A549 (cell line): Measurements from ENCODE around the gene BMP4. TPM values are rescaled to one million over a fixed set of nuclear protein-coding genes. Genes with fewer than 3 reads are reported as not detected.

Experiments used
- ATAC-seq, 2 experiments: fragments of 200-7000 bp in 1 of 2; fragments of >200 bp in 1 of 2; cut with Nextera tagmentation in 1 of 2; cut with Tn5 transposase in 1 of 2; 3 replicates each; pipeline versions ENCODE4 v1.8.0 to v1.9.1; 2018 to 2020; ENCODE audit warnings: mild to moderate bottlenecking in 1 of 2, moderate library complexity in 1 of 2
- CTCF ChIA-PET: fragments of 300-600 bp; sonication (Branson Sonifier 250); formaldehyde crosslinking; extraction: SDS; loops from one replicate; lab custom pipeline; 2021; ENCODE audit warnings: antibody characterized with exemption, inconsistent platforms; lab: Yijun Ruan, JAX
- POLR2A ChIA-PET: fragments of 350-600 bp; formaldehyde crosslinking; extraction: SDS; loops from one replicate; lab custom pipeline; 2021; ENCODE audit warnings: antibody characterized with exemption, inconsistent platforms; lab: Yijun Ruan, JAX
- DNase-seq, 2 experiments: peaks; one replicate each; pipeline versions ENCODE4 v3.0.0 to v3.0.0-alpha.2; 2011 to 2016; ENCODE audit warnings: low read depth in 1 of 2, low spot score in 1 of 2
- FAIRE-seq: peaks from 2 replicates; lab custom pipeline; 2011; peaks lifted over from hg19 to GRCh38; lab: Jason Lieb, UNC
- H3K27ac ChIP-seq, 2 experiments: fragments of >200 bp; sonication (Bioruptor Twin); formaldehyde crosslinking; 3 replicates each; pipeline ENCODE4 v1.5.1; 2016 to 2017
- H3K4me1 ChIP-seq: fragments of >200 bp; sonication (Bioruptor Twin); formaldehyde crosslinking; 3 replicates; pipeline ENCODE4 v1.6.1; 2016
- H3K4me2 ChIP-seq: fragments of >200 bp; sonication (Bioruptor Twin); formaldehyde crosslinking; 3 replicates; pipeline ENCODE4 v1.6.1; 2016
- H3K4me3 ChIP-seq: fragments of >200 bp; sonication (Bioruptor Twin); formaldehyde crosslinking; 3 replicates; pipeline ENCODE4 v1.5.1; 2016
- H3K9me3 ChIP-seq: fragments of >200 bp; sonication (Bioruptor Twin); formaldehyde crosslinking; 3 replicates; pipeline ENCODE4 v1.6.1; 2016
- BHLHE40 ChIP-seq: IDR thresholded peaks from 2 replicates; pipeline ENCODE4 v1.6.1; 2012; ENCODE audit warnings: low read depth, low read length, inconsistent platforms
- CBX8 ChIP-seq: fragments of 200-600 bp; sonication (generic); IDR thresholded peaks from 2 replicates; pipeline ENCODE4 v1.6.1; 2016
- CHD2 ChIP-seq: fragments of 150-350 bp; IDR thresholded peaks from 2 replicates; pipeline ENCODE4 v1.6.1; 2014; ENCODE audit warnings: low read length; ENCODE audit not compliant: partially characterized antibody
- CHD4 ChIP-seq: fragments of 200-600 bp; sonication (generic); IDR thresholded peaks from 2 replicates; pipeline ENCODE4 v1.6.1; 2016; ENCODE audit warnings: antibody characterized with exemption, mild to moderate bottlenecking, borderline replicate concordance
- GATA3 ChIP-seq: IDR thresholded peaks from 2 replicates; pipeline ENCODE4 v1.6.1; 2012; ENCODE audit warnings: borderline replicate concordance
- HEYL ChIP-seq: fragments of 250-450 bp; sonication (Bioruptor Pico); IDR thresholded peaks from 2 replicates; pipeline ENCODE4 v1.8.0; 2021; ENCODE audit warnings: mild to moderate bottlenecking, moderate library complexity
- HOXA7 ChIP-seq: fragments of 250-450 bp; sonication (Bioruptor Pico); IDR thresholded peaks from 2 replicates; pipeline ENCODE4 v1.5.0; 2020; ENCODE audit warnings: mild to moderate bottlenecking, moderate library complexity
- HOXB13 ChIP-seq: fragments of 250-450 bp; sonication (Bioruptor Pico); IDR thresholded peaks from 2 replicates; pipeline ENCODE4 v1.5.0; 2020; ENCODE audit warnings: low read depth, mild to moderate bottlenecking, moderate library complexity
- JUNB ChIP-seq: fragments of >200 bp; sonication (Bioruptor Twin); formaldehyde crosslinking; IDR thresholded peaks from 2 replicates; pipeline ENCODE4 v1.6.1; 2016
- KDM5A ChIP-seq: fragments of 200-600 bp; sonication (generic); IDR thresholded peaks from 2 replicates; pipeline ENCODE4 v1.6.1; 2016; ENCODE audit warnings: antibody characterized with exemption, mild to moderate bottlenecking
- MAZ ChIP-seq: fragments of 150-350 bp; IDR thresholded peaks from 2 replicates; pipeline ENCODE4 v1.6.1; 2014; ENCODE audit warnings: antibody characterized with exemption, low read depth, low read length, borderline replicate concordance
- NFE2L2 ChIP-seq: fragments of 150-350 bp; conservative IDR thresholded peaks from 2 replicates; pipeline ENCODE4 v1.6.1; 2014; ENCODE audit warnings: low read length
- PHF8 ChIP-seq: fragments of 200-600 bp; sonication (generic); IDR thresholded peaks from 2 replicates; pipeline ENCODE4 v1.6.1; 2016; ENCODE audit warnings: low read depth, mild to moderate bottlenecking, antibody characterized with exemption, moderate library complexity, borderline replicate concordance
- POLR2A ChIP-seq: IDR thresholded peaks from 2 replicates; pipeline ENCODE4 v1.6.1; 2012; ENCODE audit warnings: mild to moderate bottlenecking, low read length
- POLR2AphosphoS2 ChIP-seq: conservative IDR thresholded peaks from 2 replicates; pipeline ENCODE4 v1.6.1; 2012; ENCODE audit warnings: low read length, improper control_type of control experiment, inconsistent platforms
- RAD21 ChIP-seq, 2 experiments: fragments of >200 bp in 1 of 2; sonication (Bioruptor Twin) in 1 of 2; formaldehyde crosslinking in 1 of 2; IDR thresholded peaks in 1 of 2; conservative IDR thresholded peaks in 1 of 2; 2 replicates in 1 of 2; 3 replicates in 1 of 2; pipeline ENCODE4 v1.6.1; 2012 to 2018; ENCODE audit warnings: inconsistent platforms in 1 of 2
- RARB ChIP-seq: fragments of 250-450 bp; sonication (Bioruptor Pico); IDR thresholded peaks from 2 replicates; pipeline ENCODE4 v1.8.0; 2021; ENCODE audit warnings: mild to moderate bottlenecking, moderate library complexity
- SREBF2 ChIP-seq: fragments of 450-650 bp; IDR thresholded peaks from 2 replicates; pipeline ENCODE4 v1.6.1; 2014; ENCODE audit warnings: mild to moderate bottlenecking, moderate library complexity
- ZFP36 ChIP-seq: fragments of 450-650 bp; IDR thresholded peaks from 2 replicates; pipeline ENCODE4 v1.6.1; 2014; ENCODE audit warnings: borderline replicate concordance; ENCODE audit not compliant: partially characterized antibody
- ZNF302 ChIP-seq: fragments of 250-450 bp; sonication (Bioruptor Pico); IDR thresholded peaks from 2 replicates; pipeline ENCODE4 v1.9.0; 2021; ENCODE audit warnings: inconsistent platforms, mild to moderate bottlenecking, moderate library complexity
- ZSCAN20 ChIP-seq: fragments of 250-450 bp; sonication (Bioruptor Pico); IDR thresholded peaks from 2 replicates; pipeline ENCODE4 v1.8.0; 2022; ENCODE audit warnings: mild to moderate bottlenecking, moderate library complexity
- WGBS: methylation state at CpG from one replicate; pipeline ENCODE4 v1.1.6; 2017; ENCODE audit errors: missing lambda C conversion rate; 5-methylcytosine and 5-hydroxymethylcytosine counted together
- polyA plus RNA-seq, 4 experiments: library from polyadenylated mRNA; depleted of rRNA in 3 of 4; stranded (reverse); fragments of >200 nt; fragmentation: RNase III in 1 of 4; extraction: RNeasy Plus Mini Kit Qiagen cat#74134 plus additional on column Dnase treatment in 1 of 4; gene quantifications; 2 replicates in 3 of 4; 3 replicates in 1 of 4; pipeline ENCODE4 v1.2.3, GENCODE V29; 2011 to 2017
- TF ChIP-seq, protein P1 (sequence below): IDR thresholded peaks from 2 replicates; pipeline ENCODE4 v1.6.1; 2012
- TF ChIP-seq, protein P2 (sequence below): fragments of >200 bp; sonication (Bioruptor Twin); formaldehyde crosslinking; IDR thresholded peaks from 3 replicates; pipeline ENCODE4 v1.5.1; 2016
- TF ChIP-seq, protein P3 (sequence below): fragments of >200 bp; sonication (Bioruptor Twin); formaldehyde crosslinking; IDR thresholded peaks from 2 replicates; pipeline ENCODE4 v1.6.1; 2016
- TF ChIP-seq, protein P4 (sequence below): fragments of 450-650 bp; IDR thresholded peaks from 2 replicates; pipeline ENCODE4 v1.6.1; 2014; ENCODE audit warnings: antibody characterized with exemption
- TF ChIP-seq, protein P5 (sequence below): fragments of 250-450 bp; sonication (Bioruptor Pico); IDR thresholded peaks from 2 replicates; pipeline ENCODE4 v1.5.0; 2020; ENCODE audit warnings: low read depth, mild to moderate bottlenecking, moderate library complexity
- TF ChIP-seq, protein P6 (sequence below): fragments of 150-350 bp; IDR thresholded peaks from 2 replicates; pipeline ENCODE4 v1.6.1; 2014; ENCODE audit warnings: low read depth, mild to moderate bottlenecking, low read length

Gene BMP4
- polyA plus RNA-seq, 2 of the 4 experiments (the other 2 are of a cell fraction), result 4.1 to 8.9 TPM

DNA sequence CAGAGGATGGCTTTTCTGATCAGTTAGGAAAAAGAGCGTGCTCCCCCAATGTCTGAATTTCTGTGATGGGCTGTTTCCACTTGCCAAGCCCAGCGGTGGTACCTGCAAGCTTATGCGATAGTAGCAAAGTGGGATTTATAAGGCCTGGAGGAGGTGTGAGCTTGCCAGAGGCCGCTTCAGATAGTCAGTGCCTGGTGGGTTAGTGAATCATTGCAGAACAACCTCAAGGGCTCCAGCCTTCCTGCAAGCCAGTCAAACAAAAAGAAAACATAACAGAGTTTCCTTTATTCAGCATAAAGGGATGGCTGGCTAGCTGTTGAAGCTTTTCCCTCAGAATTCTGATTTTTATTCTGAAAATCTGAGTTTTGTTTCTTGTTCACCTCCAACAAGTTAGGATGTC lies 7.6 kb upstream of the BMP4 start:
- H3K27ac ChIP-seq, result no peak overlapping the region
- TF ChIP-seq HOXA7 (CRISPR knock-in tag), result no peak
- TF ChIP-seq HEYL (CRISPR knock-in tag), result no peak
- TF ChIP-seq ZSCAN20 (CRISPR knock-in tag), result no peak
- no peak for TF ChIP-seq BHLHE40
- TF ChIP-seq JUNB, result no peak
- no peak for TF ChIP-seq SREBF2
- TF ChIP-seq, protein P1, sequence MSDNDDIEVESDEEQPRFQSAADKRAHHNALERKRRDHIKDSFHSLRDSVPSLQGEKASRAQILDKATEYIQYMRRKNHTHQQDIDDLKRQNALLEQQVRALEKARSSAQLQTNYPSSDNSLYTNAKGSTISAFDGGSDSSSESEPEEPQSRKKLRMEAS, result no peak
- TF ChIP-seq NFE2L2, result no peak
- TF ChIP-seq ZNF302 (CRISPR knock-in tag), result no peak
- TF ChIP-seq PHF8, result no peak
- TF ChIP-seq KDM5A, result no peak
- ChIA-PET CTCF (interaction anchor here (1.0 to 2.8 kb wide), 4 partner anchors 18 to 426 kb away, joined by 3 to 8 read pairs (median 4); no protein-coding TSS in a partner anchor), POLR2A (interaction anchor here (1.0 kb wide), 1 partner anchor 11 kb away, joined by 4 read pairs; no protein-coding TSS in a partner anchor)
- 90% methylated on average over 4 of the region's 4 CpGs for WGBS
- H3K4me1 ChIP-seq, result no peaks in the 10 kb centered on the region
- DNase-seq (no peak), ATAC-seq (no peak), FAIRE-seq (no peak)
- no peak overlapping the region for H3K4me3 ChIP-seq
- H3K4me2 ChIP-seq, result no peak overlapping the region
- H3K9me3 ChIP-seq, result no peaks in the 10 kb centered on the region

DNA sequence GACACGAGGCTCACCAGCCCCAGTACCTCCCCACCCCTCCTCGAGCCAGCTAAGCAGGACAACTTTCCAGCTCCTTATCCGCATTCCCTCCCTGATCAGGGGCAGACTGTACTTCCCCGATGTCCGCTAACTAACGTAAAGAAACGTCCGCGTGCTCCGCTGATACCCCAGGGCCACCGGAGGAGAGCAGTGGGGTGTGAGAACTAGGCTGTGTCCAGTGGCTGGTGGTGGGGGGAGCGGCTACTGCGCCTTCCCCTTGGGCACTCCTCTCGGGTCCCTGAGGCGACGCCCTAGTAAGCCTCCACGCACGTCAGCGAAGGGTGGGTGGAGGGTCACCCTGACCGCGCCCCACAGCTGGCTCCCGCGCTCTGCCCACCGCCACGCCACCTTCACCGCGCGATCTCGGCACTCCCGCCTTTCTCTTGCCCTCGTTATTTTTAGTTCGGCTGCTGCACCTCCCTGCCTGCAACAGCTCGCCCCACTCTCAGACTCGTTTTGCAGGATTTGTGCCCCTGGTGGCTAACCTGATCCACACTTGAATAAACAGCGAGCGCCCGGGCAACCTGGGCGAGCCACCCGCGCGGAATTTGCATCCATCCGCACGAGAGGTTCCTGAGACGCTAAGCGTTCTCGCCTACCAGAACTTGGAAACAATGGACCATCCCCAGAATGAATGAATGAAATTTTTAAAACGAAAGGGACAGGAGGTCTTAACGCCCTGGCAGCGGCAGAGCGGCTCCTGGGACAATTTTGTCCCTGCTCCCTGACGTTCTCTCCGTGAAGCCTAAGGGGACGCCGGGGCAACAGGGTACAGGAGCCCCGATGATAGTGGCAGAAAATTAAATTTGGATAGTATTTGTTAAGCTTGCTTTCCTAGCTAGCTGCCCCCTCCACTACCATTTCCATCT lies 6.9 kb upstream of the BMP4 start:
- ChIA-PET POLR2A (no interaction called here), CTCF (interaction anchor here (0.7 to 2.8 kb wide), 8 partner anchors 17 to 425 kb away, joined by 3 to 8 read pairs (median 4); no protein-coding TSS in a partner anchor)
- peak overlapping the region in 1 of 2 experiments; percentile 35; a peak in 3 of 6 replicates for H3K27ac ChIP-seq
- peak overlapping the region; percentile 17; the same call in 2 of the 3 replicates for H3K4me3 ChIP-seq
- H3K9me3 ChIP-seq, result no peaks in the 10 kb centered on the region
- DNase-seq (peak in 1 of 2 experiments; percentile 48), FAIRE-seq (no peak), ATAC-seq (peak; percentile 82 to 90; a peak in 5 of 6 replicates)
- H3K4me2 ChIP-seq, result peak overlapping the region; percentile 62
- no peak for TF ChIP-seq HOXB13
- peak in 1 of 2 experiments; percentile 22; a peak in 2 of 5 replicates for TF ChIP-seq RAD21 (conservative IDR thresholded peaks at IDR 0.05 in 1 of 2, IDR thresholded peaks at IDR 0.05 in 1 of 2)
- TF ChIP-seq, protein P2, sequence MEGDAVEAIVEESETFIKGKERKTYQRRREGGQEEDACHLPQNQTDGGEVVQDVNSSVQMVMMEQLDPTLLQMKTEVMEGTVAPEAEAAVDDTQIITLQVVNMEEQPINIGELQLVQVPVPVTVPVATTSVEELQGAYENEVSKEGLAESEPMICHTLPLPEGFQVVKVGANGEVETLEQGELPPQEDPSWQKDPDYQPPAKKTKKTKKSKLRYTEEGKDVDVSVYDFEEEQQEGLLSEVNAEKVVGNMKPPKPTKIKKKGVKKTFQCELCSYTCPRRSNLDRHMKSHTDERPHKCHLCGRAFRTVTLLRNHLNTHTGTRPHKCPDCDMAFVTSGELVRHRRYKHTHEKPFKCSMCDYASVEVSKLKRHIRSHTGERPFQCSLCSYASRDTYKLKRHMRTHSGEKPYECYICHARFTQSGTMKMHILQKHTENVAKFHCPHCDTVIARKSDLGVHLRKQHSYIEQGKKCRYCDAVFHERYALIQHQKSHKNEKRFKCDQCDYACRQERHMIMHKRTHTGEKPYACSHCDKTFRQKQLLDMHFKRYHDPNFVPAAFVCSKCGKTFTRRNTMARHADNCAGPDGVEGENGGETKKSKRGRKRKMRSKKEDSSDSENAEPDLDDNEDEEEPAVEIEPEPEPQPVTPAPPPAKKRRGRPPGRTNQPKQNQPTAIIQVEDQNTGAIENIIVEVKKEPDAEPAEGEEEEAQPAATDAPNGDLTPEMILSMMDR, result peak; percentile 20; the same call in 1 of the 3 replicates
- 44% methylated on average over 53 of the region's 55 CpGs for WGBS
- H3K4me1 ChIP-seq, result no peaks in the 10 kb centered on the region

DNA sequence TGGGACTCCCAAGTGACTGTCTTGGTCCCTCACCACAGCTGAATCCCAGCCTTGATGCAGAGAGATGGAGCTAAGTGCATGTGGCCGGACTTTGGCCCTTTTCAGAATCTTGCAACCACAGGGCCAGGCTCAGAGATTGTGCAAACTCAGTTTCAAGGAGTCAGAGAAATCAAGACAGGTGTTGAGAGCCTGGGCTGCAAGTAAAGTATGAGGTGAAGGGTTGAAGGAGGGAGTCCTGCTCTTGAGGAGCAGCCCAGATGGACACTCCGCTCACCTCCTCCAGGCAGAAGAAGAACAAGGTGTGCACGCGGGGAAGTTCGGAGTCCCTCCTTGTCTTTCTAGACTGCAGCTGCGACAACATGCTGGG lies 6.3 kb upstream of the BMP4 start:
- no peak; a peak in 2 of 6 replicates for ATAC-seq
- POLR2A ChIA-PET, result no interaction called here
- Histone ChIP-seq H3K4me1 (no peaks in the 10 kb centered on the region), H3K27ac (peak overlapping the region in 1 of 2 experiments; percentile 35; a peak in 1 of 6 replicates), H3K9me3 (no peaks in the 10 kb centered on the region), H3K4me3 (no peak overlapping the region), H3K4me2 (peak overlapping the region; percentile 62; the same call in 1 of the 3 replicates)
- CTCF ChIA-PET, result interaction anchor here (0.7 to 2.8 kb wide), 6 partner anchors 16 to 384 kb away, joined by 3 to 8 read pairs (median 3); no protein-coding TSS in a partner anchor
- DNase-seq, result no peak
- 99% methylated on average over 6 of the region's 6 CpGs for WGBS
- FAIRE-seq, result no peak
- TF ChIP-seq CHD2, result no peak
- no peak for TF ChIP-seq POLR2AphosphoS2
- no peak for TF ChIP-seq BHLHE40
- no peak for TF ChIP-seq CBX8
- TF ChIP-seq JUNB, result no peak
- TF ChIP-seq, protein P3, sequence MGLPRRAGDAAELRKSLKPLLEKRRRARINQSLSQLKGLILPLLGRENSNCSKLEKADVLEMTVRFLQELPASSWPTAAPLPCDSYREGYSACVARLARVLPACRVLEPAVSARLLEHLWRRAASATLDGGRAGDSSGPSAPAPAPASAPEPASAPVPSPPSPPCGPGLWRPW, result no peak
- TF ChIP-seq RAD21 (conservative IDR thresholded peaks at IDR 0.05 in 1 of 2, IDR thresholded peaks at IDR 0.05 in 1 of 2), result no peak
- no peak for TF ChIP-seq GATA3
- TF ChIP-seq, protein P4, sequence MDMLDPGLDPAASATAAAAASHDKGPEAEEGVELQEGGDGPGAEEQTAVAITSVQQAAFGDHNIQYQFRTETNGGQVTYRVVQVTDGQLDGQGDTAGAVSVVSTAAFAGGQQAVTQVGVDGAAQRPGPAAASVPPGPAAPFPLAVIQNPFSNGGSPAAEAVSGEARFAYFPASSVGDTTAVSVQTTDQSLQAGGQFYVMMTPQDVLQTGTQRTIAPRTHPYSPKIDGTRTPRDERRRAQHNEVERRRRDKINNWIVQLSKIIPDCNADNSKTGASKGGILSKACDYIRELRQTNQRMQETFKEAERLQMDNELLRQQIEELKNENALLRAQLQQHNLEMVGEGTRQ, result no peak
- TF ChIP-seq ZNF302 (CRISPR knock-in tag), result no peak
- no peak for TF ChIP-seq HOXB13
- no peak for TF ChIP-seq HEYL (CRISPR knock-in tag)
- TF ChIP-seq, protein P5, sequence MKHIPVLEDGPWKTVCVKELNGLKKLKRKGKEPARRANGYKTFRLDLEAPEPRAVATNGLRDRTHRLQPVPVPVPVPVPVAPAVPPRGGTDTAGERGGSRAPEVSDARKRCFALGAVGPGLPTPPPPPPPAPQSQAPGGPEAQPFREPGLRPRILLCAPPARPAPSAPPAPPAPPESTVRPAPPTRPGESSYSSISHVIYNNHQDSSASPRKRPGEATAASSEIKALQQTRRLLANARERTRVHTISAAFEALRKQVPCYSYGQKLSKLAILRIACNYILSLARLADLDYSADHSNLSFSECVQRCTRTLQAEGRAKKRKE (CRISPR knock-in tag), result no peak
- TF ChIP-seq POLR2A, result no peak
- TF ChIP-seq PHF8, result no peak
- TF ChIP-seq MAZ, result no peak
- TF ChIP-seq ZFP36, result no peak
- no peak for TF ChIP-seq CHD4
- TF ChIP-seq, protein P6, sequence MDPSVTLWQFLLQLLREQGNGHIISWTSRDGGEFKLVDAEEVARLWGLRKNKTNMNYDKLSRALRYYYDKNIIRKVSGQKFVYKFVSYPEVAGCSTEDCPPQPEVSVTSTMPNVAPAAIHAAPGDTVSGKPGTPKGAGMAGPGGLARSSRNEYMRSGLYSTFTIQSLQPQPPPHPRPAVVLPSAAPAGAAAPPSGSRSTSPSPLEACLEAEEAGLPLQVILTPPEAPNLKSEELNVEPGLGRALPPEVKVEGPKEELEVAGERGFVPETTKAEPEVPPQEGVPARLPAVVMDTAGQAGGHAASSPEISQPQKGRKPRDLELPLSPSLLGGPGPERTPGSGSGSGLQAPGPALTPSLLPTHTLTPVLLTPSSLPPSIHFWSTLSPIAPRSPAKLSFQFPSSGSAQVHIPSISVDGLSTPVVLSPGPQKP, result no peak
- no peak for TF ChIP-seq RARB (CRISPR knock-in tag)
